GM18861 (cell line): Measurements from ENCODE around the gene HS3ST6.
"Not testable (repeated sequence)": the region's sequence is repeated elsewhere in the genome, so short reads cannot be mapped to it uniquely, and the experiment has no call there.

Experiments used
- ATAC-seq: cut with Tn5 transposase; IDR thresholded peaks from one replicate; pipeline ENCODE4 v1.9.1; 2021; ENCODE audit not compliant: unreplicated experiment

Gene HS3ST6

DNA sequence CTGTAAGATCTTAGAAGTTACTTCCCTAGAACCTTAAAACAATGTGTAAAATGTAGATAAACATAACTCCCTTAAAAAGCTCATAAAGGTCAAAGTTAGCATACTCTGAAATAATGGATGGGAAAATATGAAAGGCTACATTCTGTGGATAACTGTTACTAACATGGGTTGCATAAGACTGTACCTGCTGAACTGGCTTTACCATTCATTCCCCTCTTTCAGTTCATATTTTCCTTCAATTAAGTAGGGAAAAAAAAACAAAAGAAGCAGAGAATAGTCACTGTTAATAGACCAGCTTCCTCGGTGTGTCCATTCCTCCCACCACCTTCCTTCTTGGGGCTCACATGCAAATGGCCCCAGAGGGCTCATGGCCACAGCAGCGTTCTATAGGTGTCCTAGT is 38.7 kb downstream of the HS3ST6 start:
- ATAC-seq, result no peak

DNA sequence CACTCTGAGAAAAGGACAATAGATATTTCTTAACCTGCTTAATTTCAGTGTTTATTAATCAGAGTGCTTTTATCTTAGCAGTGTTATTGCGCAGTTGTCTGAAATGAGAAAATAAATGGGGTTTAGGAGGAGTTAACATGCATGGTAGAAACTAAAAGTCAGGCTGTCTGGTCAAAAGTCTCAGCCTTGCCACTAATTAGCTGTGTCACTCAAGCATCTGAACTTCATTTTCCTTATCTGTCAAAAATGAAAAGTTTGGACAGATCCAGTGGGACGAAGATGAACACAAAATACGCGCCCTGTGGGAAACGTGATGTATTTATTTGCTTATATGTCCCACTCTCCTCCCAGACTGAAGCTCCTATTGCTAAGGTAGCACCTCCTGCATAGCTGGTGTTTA is 40.0 kb downstream of the HS3ST6 start:
- ATAC-seq, result no peak

DNA sequence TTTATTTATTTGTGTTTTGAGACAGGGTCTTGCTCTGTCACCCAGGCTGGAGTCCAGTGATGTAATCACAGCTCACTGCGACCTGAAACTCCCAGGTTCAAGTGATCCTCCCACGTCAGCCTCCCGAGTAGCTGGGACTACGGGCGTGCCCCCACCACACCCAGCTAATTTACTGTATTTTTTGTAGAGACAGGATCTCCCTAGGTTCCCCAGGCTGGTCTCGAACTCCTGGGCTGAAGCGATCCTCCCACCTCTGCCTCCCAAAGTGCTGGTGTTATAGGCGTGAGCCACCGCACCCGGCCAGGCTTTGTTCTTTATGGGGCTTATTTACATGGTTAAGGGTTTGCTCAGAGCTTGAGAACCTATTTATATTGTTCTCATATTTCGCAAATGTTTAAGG is 40.4 kb downstream of the HS3ST6 start:
- no peak for ATAC-seq

DNA sequence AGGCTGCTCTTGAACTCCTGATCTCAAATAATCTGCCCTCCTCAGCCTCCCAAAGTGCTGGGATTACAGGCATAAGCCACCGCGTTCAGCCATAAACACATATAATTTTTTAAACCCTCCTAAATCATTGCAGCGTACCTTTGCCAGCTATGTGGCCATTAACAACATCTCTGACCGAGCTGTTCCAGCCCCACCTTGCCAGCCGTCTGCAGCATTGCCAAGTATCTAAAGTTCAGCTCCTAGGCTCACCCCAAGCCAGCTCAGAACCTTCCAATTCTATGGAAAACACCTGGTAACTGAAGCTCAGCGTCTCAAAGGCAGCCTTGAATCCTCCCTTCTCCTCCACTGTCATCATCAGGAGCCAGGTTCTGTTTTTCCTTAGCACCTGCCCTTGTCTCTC is 41.1 kb downstream of the HS3ST6 start:
- no peak for ATAC-seq

DNA sequence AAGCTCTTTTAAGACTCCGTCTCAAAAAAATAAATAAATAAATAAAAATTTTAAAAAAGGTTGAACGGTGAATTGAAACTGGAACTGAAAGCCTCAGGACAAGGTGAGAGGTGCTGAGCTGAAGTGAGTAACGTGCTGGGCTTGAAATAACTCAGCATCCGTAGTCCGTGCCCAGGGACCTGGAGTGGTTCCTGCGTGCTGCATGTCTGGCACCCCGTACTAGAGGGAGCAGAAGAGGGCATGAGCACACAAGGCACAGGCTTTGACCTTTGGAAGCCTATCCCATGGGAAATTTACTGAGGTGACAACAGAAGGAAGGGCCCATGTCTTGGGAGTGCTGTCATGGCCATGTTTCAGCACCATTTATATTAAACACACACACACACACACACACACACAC is 41.7 kb downstream of the HS3ST6 start:
- ATAC-seq, result no peak

DNA sequence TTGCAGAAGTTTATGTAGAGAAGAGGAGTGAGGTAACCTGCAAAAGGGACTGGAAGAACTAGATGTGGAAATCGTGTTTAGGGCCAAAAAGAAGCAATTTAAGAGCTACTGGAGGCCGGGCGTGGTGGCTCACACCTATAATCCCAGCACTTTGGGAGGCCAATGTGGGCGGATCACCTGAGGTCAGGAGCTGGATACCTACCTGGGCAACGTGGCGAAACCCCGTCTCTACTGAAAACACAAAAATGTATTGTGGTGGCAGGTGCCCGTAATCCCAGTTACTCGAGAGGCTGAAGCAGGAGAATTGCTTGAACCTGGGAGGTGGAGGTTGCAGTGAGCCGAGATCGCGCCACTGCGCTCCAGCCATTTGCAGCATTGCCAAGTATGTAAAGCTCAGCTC is 42.1 kb downstream of the HS3ST6 start:
- not testable (repeated sequence) for ATAC-seq

DNA sequence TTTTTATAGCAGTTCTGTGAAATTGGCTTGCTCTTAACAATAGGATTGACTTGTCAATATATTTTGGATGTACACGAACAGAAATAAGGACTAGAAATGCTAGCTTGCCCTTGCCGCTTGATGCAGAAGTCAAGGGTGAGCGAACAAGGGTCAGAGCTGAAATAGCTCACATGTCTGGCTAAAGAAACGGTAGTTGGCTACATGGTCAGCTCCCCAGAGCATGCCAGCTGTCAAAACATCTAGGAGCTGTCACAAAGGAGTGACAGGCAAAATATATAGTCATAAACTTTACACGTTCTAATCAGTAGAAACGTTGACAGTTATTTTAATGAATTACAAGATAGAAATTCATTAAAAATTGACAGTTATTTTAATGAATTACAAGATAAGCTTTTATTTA is 43.4 kb downstream of the HS3ST6 start:
- no peak for ATAC-seq

DNA sequence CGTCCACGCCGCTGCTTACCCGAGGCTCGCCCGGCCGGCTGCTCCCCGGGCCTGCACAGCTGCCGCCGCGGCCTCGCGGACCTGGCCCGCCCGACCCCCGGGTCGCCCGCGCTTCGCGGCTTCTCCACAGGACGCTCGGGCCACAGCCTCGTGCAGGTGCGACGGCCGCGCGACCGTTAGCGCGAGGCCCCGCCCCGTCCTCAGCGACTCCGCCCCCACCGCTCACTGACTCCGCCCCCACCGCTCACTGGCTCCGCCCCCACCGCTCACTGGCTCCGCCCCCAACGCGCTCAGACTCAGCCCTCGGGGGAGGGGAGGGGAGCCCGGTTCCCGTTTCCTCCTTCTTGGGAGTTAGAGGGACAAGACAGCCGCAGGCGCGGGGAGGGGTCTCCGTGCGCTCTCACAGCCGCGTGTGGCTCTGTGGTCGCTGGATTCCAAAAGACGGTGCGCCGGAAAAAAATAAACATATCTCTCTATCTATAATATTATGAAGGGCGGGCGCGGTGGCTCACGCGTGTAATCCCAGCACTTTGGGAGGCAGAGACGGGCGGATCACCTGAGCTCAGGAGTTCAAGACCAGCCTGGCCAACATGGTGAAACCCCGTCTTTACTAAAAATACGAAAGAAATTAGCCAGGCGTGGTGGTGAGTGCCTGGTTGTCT is 46.1 kb downstream of the HS3ST6 start, which contains the start of gene MEIOB:
TSS of gene MEIOB (minus strand) at position 191 of the 662 bp plus-strand sequence. CDS start 3,989 bp downstream, outside the sequence.
- no peak for ATAC-seq

DNA sequence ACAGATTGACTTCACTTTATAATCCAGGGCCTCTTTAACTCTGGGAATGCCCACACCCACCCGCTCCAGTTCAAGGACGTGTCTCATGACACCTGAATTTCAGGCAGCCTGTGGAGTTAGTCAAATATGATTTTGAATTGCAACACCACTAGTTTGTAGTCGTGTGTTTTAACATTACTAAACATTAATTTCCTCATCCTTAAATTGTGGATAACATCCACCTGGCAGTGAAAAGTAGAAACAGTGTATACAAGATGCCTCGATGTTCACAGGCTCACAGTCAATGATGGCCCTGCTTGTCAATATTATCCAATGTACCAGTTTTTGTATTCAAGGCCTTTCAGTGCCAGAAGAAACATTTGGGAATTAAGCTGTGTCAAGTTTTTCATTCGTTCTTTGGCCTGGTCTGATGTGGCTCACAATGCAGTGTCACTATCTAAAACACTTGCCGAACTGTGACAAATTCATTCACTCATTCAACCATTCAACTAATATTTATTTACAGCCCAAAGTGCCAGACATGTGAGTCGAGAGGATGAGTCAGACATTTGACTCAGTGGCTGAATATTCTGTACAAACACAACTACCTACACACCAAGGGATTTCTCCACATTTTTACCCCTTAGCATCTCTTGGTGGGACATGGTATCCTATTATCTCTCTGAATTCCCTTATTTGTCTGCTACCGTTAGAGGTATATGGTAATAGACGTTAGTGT is 47.7 kb downstream of the HS3ST6 start:
- no peak for ATAC-seq

DNA sequence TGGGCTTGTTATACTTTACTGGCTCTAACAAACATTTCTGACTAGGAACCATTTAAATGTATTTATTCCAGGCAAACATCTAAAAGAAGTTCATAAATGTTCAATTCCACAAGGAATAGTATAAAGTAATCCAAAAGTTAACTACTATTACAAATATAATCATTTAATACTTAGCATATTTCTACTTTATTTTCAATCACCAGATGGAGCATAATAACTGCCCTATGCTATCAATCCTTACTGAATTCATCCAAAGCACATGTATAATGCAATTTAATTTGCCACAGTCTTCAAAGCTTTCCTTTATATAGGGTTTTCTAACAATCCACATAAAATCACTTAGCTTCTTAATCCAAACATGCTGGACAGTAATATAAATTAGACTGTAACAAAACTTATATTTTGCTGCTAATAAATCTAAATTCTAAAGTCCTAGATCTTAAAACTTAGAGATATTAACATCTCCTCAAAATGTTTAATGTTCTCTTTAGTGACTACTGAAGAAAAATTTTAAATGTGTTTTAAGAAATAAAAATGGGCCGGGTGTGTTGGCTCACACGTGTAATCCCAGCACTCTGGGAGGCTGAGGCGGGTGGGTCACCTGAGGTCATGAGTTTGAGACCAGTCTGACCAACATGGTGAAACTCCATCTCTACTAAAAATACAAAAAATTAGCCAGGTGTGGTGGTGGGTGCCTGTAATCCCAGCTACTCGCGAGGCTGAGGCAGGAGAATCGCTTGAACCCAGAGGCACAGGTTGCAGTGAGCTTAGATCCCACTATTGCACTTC is 52.1 kb downstream of the HS3ST6 start:
- no peak for ATAC-seq

DNA sequence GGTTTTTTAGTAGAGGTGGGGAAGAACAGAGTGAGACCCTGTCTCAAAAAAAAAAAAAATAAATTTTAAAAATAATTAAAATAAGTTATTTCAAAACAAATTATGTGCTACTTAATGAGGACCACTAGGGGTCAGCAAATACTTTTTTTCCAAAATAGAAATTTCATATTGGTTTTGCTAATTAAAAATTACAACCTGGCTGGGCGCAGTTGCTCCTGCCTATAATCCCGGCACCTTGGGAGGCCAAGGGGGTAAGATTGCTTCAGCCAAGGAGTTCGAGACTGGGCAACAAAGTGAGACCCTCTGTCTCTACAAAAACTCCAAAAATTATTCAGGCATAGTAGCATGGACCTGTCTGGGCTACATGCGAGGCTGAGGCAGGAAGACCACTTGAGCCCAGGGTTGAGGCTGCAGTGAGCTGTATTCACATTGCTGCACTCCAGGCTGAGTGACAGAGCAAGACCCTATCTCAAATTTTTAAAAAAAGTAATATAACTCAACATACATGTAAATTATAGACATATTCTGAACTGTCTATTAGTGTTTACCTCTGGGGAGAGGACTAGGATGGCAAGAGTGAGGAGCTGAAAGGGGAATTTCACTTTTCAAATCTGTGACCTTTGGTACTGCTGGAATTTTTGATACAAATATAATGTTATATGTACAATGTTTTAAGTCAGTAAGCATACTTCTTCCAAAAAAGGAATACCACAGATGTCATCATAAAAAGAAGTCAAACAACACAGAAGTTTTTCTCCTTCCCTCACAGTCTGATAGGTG is 54.3 kb downstream of the HS3ST6 start:
- ATAC-seq, result no peak

DNA sequence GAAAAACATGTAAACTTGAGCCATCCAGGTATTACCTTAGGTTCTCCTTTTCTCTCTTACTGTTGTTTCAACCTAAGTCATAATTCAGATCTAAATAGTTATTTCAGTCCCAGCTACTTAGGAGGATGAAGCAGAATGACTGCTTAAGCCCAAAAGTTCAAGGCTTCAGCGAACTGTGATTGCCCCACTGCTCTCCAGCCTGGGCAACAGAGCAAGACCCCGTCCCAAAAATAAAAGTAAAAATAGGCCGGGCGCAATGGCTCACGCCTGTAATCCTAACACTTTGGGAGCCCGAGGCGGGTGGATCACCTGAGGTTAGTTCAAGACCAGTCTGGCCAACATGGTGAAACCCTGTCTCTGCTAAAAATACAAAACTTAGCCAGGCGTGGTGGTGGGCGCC is 55.8 kb downstream of the HS3ST6 start:
- ATAC-seq, result no peak

DNA sequence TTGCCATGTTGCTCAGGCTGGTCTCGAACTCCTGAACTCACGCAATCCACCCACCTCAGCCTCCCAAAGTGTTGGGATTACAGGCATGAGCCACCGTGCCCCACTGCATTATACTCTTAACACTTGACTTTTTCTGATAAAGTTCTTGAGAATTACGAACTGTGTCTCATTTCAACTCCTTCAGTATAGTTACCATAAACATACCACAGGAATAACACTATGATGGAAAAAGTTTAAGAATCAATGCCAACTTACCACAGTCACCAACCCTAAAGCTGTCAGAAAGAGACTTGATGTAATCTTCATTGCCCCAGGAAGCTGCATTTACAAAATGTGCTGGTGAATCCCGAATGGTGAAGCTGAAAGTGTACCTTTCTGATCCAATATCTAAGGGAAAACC is 56.5 kb downstream of the HS3ST6 start:
- no peak for ATAC-seq
